Globus pallidus (tissue), 1 donor: ENCODE results near the gene LARGE1.

Source experiments
- DNase-seq: peaks from one replicate; pipeline ENCODE4 v3.0.0-alpha.2; 2015; ENCODE audit warnings: low spot score

Gene LARGE1

DNA sequence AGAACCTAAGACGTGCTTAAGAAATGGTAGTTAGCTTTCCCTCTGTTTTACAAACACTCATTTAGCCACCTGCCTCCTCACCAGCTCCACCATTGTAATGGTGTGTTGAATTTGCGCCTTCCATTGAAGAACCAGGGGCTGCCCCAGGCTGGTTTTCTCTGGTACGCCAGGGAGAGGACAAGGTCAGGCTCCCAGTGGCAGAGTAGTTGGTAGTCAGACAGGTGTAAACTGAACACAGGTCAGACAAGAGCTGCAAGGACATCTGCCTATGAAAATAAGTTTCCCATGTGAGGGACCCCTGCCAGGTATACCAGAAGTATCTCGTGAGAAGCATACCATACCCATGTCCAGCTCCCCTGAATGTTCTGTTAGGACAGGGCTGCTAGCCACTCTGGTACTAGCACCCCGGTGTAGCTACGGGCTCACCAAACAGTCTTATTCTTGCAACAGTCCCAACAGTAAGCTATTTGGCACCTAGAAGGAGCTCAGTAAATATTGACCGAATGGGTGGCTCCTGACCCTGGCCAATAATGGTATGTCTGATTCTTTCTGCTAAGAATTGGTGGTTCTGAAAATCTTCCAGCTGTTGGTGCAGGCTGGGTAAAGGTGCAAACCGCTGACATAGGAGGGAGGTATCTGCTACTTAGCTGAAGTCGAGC is 359.0 kb downstream of the LARGE1 start:
- DNase-seq, result no peak

DNA sequence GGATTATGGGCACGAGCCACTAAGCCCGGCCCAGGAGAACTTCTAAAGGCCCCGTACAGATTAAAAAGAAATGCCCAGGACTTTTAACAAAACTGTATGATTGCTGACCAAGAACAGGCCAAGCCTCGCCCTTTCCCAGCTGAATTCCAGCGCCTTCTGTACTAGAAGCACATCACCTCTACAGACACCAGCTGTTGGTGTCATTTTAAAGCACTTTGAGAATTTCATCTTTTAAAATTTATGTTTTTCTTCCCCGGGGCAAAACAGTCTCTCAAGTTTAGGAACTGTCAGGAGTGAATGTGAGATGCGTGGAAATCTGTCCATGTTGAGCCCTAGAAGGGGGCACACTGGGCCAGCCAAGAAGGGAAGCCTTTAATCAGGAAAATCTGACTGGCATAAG is 362.4 kb downstream of the LARGE1 start:
- DNase-seq, result no peak

DNA sequence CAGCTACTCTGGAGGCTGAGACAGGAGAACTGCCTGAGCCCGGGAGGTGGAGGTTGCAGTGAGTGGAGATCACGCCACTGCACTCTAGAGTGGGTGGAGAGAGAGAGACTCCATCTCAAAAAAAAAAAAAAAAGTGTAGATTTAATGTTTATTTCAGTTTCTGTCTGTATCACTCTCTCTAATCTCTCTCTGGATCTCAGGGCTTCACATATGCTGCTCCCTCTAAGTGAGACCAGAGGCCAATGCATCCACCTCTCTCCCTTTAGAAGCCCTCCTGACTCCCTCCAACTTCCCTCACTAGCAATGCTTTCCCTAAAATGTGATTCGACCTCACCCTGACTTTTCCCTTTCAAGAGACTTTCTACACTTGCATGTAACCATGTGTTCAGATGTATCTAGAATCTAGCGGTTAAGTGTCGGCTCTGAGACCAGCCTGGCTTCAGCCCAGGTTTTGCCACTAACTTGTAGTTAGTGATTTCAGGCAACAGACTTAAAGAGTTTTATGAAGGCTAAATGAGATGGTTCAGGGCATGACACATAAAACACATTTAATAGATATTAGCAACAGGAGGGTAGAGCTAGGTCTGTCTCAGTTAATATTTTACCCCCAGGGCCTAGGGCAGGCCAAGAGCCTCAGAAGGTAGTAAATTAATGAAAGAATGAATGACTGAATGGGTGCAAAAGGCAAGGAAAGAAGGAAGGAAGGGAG is 364.3 kb downstream of the LARGE1 start:
- DNase-seq, result no peak

DNA sequence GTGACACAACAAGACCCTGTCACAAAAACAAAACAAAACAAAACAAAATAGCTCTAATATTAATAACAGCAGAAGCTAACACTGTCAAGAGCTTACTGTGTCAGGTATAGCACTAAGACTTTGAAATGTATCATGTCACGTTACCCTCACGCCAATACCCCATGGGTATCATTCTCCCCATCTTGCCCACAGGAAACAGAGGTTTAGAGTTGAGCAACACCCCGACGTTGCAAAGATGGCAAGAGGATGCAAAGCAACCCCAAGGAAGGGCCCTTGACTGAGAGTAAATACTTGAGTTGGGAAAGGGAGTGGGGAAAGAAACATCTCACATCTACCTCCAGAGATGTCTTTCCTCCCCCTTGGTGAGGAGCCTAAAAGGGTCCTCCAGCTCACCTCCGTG is 366.8 kb downstream of the LARGE1 start:
- DNase-seq, result no peak

DNA sequence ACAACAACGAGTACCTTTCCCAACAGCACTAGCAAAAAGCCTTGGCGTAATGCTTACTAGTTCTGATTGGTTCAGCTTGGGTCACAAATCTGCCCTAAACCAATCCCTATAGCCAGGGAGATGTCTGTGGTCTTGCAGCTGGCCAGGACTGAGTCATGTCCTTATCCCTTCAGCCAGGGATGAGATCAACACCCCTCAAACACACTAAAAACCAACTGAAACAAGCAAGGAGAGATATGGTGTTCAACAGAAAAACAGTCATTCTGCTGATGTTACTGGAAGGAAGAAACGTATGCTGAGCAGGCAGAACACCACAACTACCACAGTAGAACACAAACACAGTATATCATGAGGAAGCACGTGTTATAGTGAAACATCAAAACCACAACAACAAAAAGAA is 375.6 kb downstream of the LARGE1 start:
- no peak for DNase-seq

DNA sequence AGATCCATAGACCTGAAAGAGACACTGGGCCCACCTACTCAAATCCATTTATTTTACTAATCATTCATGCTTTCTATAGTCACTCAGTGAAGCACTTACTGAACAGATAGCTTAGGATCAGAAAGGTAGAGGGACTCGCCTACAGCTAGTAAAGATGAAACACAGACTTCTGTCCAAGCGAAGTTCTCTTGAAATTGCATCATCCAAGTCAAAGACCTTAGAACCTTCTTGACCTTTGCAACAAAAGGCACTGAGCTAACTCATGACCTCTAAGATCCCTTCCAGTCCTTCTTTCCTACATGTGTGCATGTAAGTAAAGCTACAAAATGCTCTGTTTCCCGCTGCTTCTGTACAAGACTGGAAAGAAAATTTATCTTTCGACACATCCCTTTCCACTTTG is 377.6 kb downstream of the LARGE1 start:
- DNase-seq, result no peak

DNA sequence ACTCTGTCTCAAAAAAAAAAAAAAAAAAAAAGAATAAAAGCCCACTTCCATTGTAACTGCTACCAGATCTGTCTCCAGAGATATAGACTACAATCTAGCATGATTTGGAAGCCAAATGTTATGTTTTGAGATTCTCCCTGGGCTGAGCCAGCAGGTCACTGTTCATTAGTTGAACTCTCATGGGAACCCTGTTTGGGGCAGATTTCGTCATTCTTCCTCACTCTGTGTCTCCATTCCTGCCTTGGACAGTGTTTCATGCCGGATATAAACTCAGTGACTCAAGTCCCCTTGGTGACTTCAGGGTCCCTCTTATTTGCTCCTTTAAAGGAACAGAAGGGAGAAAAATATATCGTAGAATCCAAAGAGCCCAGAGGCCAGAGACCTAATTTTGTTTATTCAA is 378.1 kb downstream of the LARGE1 start:
- no peak for DNase-seq

DNA sequence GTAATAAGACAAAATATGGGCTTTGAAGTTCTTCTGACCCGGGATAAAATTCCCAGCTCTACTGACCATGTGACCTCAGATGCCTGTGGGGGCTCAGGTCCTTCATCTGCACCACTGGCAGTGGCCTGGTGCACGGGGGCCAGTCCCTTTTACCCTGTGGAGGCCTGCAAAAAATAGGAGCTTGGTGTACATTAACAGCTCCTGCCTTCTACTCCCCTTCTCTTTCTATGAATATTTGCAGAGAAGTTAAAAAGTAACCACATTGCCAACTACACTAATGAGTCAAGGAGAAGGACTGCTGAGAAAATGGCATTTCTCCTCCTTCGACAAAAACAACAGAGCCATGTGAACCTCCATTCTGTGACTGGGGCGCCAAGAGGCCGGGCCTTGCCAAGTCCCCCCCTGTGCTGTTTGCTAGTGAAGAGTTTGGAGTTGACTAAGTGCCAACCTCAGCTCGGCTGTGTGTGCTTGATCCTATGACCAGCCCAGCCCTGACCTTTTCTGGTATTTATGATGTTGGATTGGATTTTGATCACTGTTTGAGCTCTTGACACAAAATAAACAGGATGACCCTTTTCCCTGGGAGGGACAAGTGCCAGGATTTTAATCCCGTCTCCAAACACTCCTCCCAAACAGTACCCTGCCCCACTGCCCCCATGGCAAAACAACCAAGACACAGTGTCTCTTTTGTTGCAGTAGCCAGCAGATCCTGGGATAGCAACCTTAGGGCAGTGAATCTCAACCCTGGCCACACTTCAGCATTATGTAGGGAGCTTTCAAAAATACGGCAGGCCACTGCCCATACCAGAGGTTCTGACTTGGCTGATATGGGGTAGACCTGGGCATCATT is 380.1 kb downstream of the LARGE1 start:
- DNase-seq, result peak; percentile 59

DNA sequence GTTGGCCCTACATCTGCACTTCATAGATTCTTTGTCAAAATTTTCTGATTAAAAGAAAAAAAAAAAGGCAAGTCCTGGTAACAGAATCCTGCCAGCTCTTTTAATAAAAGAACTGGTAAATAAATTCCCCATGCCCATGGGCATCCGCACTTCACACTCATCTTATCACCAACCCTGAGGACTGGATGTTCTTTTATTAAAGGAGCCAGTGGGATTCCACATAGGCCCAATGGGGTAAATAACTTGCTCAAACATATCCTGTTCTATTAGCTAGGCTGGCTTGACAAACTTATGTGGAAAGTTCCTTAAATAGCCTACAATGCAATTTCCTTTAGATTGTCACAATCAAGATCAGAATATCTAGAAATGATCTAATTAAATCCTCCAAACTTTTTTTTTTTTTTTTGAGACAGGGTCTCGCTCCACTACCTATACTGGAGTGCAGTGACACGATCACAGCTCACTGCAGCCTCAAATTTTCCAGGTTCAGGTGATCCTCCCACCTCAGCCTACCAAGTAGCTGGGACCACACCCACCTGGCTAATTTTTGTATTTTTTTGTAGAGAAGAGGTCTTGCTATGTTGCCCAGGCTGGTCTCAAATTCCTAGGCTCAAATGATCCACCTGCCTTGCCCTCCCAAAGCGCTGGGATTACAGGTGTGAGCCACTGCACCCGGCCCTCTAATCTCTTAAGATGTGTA is 380.9 kb downstream of the LARGE1 start:
- DNase-seq, result no peak

DNA sequence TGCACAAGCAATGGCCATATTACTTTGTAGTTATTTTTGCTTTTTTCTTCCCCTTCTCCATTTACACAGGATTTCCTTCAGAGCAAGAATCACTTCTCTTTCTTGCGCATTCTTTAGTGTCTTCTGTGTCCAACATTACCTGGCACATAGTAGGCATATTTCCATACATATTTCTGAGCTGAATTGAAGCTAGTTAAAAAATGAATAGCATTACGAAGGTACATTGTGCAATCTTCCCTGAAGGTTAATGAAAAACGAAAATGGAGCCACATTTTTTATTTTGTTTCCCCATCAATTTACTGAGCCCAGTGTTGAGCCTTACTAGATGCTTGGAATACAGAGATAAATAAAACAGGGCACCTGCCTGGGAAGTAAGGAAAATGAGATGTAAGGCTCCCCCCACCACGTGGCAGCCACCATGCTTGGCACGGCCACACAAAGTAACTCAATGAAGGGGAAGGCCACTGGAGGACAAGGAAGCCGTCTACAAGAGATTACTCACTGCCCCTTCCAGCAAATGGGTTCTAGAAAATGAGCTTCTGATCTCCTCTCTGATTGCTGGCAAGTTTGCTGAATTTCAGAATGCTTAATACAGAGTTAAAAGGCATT is 381.9 kb downstream of the LARGE1 start:
- DNase-seq, result no peak

DNA sequence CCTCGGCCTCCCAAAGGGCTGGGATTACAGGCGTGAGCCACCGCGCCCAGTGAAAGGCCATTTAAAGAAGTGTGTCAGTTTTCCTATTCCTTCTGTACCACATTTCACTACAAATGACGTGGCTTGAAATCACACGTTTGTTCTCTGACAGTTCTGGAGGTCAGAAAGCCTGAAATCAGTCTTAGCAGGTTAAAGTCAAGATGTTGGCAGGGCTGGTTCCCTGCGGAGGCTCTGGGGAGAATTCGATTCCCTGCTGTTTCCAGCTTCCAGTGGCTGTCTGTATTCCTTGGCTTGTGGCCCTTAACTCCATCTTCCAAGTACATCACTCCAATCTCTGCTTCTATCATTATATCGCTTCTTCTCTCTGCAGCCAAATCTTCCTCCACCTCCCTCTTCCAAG is 383.2 kb downstream of the LARGE1 start:
- no peak for DNase-seq

DNA sequence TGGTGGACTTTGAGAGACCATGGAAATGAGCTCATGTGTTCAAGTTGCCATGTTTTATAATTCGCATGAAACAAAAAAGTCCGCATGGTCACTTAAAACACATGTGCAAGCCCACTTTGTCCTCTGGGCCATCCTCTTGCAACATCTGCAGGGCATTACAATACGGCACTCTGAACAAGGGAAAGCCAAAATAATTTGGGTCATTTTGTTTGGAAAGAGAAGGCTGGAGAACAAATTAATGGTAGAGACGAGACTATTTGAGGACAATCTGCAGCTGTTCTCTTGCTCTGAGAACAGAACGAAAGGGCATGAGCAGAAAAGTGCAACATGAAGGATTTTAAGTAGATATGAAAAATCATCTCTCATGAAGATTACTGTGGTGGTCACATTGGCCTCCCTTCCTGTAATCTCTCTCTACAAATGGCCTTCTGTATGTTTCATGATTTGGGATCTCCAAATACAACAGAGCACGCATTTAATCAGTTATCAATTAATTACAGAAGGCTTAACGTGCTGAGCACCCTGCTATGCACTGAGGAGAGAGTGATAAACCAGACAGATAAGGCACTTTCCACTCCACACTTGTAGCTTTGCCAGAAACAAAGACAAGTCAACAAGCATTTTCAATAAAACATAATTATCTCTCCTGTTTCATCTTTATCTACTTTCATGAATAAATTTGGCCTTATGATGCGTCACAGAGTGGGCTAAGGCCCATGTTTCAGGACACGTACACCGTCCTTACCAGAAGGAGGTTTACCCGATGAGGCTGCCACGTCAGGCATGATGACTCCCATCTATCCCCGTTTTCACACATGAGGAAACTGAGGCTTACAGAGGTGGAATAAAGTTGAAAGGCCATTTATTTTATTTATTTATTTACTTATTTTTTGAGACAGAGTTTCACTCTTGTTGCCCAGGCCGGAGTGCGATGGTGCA is 384.1 kb downstream of the LARGE1 start:
- DNase-seq, result no peak

DNA sequence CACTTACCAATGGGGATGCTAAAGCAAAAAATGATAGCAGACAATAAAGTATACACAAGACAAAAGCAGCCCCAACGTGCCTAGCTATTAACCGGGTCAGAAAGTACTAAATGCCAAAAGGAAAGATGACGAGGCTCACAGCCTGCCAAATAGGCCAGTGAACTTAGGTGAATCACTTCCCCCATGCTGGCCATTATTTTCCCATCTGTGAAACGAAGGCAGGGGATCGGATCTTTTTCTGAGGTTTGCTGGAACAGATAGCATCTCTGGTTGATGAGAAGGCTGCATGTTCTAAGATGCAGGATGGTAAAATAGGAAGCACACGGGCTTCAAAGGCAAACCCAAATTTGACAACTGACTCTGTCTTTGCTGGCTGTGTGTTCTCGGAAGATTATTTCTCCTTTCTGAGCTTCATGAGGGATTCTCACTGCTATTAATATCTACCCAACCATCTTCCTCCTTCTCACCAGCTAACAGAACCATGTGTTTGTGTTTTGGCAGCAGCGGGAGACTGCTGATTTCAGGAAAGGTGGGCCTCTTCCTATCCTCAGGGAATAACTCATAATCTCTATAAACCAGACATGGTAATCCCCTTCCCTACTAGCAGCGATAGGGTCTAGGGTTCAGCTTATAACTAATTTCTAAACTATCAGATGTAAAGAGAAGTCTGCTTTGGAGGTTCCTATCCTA is 390.7 kb downstream of the LARGE1 start:
- no peak for DNase-seq

DNA sequence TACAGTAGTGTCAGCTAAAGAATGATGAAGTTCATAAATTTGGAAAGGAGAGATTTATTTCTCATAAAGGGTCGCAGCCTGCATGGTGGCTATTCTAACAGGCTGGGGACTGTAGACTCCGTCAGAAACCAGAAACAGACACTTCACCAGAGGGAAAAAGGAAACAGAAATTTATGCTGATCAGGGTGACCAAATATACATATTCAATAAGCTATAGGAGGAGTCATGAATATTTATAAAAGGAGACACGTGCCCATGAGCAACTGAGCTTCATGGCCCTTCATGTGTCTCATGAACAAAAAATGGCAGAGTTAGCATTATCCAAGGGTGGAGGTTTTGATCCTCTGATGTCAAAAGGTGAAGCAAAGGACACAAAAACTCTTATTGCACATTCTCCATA is 392.1 kb downstream of the LARGE1 start:
- no peak for DNase-seq

DNA sequence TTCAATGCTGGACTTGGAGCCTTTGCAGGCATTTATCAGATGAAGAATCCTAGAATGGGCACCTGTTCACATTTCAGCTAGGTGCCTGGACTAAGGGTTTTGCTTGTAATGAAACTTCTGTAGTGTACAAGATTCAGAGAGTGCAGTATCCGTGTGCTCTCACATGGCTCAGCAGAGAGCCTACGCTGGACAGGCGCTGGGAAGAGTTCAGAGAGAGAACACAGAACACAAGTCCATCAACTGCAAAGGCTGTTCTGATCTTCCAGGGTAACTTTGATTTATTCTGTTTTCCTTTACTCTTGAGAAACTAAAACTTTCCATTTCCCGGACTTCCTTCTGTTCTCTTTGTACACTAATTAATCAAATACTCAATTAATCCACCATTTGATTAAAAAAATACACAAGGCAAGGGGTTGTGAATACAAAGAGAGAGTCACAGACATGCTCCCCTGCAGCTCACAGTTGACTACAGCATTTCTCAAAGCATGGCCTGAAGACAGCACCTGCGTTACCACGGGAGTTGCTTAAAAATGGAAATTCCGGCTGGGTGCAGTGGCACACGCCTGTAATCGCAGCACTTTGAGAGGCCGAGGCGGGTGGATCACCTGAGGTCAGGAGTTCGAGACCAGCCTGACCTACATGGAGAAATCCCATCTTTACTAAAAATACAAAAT is 393.7 kb downstream of the LARGE1 start:
- DNase-seq, result no peak

DNA sequence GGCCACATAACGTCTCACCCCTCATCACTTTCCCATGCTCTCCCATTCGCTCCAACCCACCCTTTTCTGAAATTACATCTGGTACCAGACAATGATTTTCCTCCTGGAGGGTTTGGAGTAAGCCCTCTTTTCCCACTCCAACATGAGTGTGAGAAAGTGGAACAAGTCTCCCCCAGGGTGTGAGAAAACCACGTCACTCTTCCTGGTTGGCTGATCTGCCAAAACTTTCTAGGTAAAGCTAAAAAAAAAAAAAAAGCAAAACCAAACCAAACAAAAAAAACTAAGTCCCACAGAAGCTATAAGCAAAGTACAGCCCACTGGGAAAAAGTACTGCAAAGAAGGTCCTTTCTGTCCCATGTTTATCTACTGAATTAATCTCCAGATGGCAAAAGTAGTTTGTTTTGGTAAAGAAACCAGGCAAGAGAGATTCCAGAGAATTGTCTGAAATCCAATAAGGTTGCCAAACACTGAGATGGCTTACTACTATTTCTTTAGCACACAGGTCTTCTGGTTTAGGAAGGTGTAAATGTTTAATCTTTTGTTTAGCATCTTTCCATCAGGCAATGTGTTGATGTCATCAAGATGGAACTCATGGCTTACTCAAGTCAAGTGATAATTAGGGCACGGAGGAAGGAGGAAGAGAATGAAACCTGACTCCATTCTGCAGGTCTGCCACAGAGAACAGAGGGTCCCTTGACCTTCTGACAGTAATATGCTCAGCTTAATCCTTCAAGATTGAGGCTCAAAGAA is 395.6 kb downstream of the LARGE1 start:
- no peak for DNase-seq

DNA sequence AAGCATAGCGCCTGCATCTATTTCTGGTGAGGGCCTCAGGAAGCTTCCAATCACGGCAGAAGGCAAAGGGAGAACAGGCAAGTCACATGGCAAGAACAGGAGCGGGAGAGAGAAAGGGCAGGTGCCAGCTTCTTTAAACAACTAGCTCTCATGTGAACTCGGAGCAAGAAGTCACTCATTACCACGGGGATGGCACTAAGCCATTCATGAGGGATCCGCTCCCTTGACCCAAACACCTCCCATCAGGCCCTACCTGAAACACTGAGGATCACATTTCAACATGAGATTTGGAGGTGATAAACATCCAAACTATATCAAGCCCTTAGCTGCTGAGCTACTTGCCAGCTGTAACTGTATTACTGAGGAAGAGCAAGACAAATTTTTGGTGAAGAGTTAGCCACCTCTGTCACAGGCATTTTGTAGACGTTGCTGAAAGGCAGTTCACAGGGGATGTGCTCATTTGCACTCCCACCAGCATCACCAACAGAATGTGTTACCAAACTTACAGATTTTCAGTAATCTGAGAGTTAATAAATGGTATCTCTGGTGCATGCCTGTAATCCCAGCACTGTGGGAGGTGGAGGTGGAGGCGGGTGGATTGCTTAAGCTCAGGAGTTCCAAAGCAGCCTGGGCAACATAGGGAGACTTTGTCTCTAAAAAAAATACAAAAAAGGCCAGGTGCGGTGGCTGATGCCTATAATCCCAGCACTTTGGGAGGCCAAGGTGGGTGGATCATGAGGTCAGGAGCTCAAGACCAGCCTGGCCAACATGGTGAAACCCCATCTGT is 398.2 kb downstream of the LARGE1 start:
- no peak for DNase-seq
